GM12892 (cell line): ENCODE data around the gene KCNIP4.

ENCODE experiments used
- DNase-seq: peaks from one replicate; pipeline ENCODE4 v3.0.0; 2011; ENCODE audit not compliant: insufficient read length
- FAIRE-seq: peaks from 2 replicates; lab custom pipeline; 2011; peaks lifted over from hg19 to GRCh38; lab: Jason Lieb, UNC
- POLR2A ChIP-seq: IDR thresholded peaks from 2 replicates; pipeline ENCODE4 v1.6.1; 2011; ENCODE audit warnings: low read depth, low read length, control low read depth
- POLR2AphosphoS5 ChIP-seq: IDR thresholded peaks from 2 replicates; pipeline ENCODE4 v1.6.1; 2011; ENCODE audit warnings: low read depth, low read length, control low read depth
- TAF1 ChIP-seq: IDR thresholded peaks from 2 replicates; pipeline ENCODE4 v1.6.1; 2011; ENCODE audit warnings: low read depth, mild to moderate bottlenecking, control low read depth, low read length, borderline replicate concordance

Gene KCNIP4

GRCh38 chr4:20870436-20870835, 1078.1 kb downstream of the KCNIP4 start:
- FAIRE-seq (no peak), DNase-seq (no peak)
- TF ChIP-seq TAF1 (no peak), POLR2A (no peak), POLR2AphosphoS5 (no peak)

- FAIRE-seq: no peak
- DNase-seq: no peak
- no peak for TF ChIP-seq POLR2AphosphoS5
- no peak for TF ChIP-seq TAF1
Observed at GRCh38 chr4:20868108-20868507, 1080.5 kb downstream of the KCNIP4 start.

DNA sequence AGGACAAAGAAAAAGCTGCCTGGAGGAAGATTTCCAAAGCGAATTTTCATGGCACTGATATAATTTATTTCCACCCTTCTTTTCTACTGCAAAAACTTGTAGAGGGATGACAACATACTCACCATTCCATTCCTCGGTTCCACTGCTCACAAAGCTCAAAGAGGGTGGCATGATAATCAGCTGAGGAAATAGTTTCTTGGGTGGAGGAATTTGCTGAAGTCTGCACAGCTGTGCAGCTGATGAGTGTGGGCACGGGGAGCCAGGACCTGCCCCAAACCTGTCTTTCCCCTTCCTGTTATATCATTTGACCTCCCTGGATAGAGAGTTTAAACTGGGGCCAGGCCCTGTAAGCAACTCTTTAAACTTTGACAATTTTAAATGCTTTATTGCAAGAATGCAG, 1087.7 kb downstream of the KCNIP4 start:
- DNase-seq (no peak), FAIRE-seq (no peak)
- no peak for TF ChIP-seq TAF1
- no peak for TF ChIP-seq POLR2AphosphoS5

DNA sequence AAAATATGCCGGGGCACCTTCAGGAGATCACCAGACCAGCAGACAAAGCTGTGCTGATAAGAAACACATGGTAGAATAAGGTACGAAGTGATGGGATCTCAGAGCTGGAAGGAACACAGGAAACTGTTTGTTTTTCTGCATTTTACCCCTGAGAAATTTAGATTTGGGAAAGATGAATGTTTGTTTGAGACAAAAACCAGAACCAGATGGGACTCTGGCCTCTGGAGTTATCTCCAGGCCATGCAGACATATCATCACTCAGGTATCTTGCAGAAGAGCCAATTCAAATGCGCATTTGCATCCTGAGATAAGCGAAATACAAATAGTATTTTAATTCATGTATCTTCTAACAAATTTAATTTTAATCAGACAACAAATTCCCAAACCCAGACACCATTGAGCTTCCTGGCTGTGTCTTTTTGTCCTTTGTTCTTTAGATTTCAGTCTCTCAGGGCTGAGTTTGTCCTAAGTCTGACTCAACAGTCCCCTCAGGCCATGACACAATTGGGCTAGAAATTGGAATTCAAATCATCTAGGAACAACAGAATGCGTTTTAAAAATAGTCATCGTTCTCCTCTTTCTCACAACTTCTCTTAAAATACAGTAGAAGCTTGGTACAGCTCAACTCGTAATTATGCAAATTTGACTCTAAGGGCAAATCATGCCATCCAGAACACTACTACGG, 1089.3 kb downstream of the KCNIP4 start:
- FAIRE-seq: no peak
- no peak for DNase-seq
- no peak for TF ChIP-seq POLR2AphosphoS5
- no peak for TF ChIP-seq POLR2A
- no peak for TF ChIP-seq TAF1

DNA sequence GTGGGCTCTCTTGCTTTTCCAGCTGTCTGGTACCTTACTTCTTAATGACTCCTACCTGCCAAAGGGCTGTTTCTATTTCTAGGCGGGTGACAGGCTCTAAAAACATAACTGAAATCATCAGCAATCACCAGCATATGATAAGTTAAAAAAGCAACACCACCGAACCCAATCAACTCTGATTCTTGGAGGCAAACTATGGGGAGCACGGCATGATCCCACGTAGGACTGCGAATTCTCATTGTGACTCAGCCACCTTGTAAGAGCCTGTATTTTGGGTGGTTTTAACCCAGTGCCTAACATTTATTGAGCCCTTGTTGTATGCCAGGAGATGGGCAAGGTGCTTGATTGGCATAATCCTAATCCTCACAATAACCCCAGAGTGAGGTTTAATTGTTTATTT, 1091.5 kb downstream of the KCNIP4 start:
- FAIRE-seq (no peak), DNase-seq (no peak)
- TF ChIP-seq POLR2A: no peak
- no peak for TF ChIP-seq POLR2AphosphoS5
- TF ChIP-seq TAF1: no peak

GRCh38 chr4:20847124-20847747, 1101.3 kb downstream of the KCNIP4 start:
- no peak for FAIRE-seq
- no peak for DNase-seq
- TF ChIP-seq TAF1: no peak
- TF ChIP-seq POLR2A: no peak
- no peak for TF ChIP-seq POLR2AphosphoS5

DNA sequence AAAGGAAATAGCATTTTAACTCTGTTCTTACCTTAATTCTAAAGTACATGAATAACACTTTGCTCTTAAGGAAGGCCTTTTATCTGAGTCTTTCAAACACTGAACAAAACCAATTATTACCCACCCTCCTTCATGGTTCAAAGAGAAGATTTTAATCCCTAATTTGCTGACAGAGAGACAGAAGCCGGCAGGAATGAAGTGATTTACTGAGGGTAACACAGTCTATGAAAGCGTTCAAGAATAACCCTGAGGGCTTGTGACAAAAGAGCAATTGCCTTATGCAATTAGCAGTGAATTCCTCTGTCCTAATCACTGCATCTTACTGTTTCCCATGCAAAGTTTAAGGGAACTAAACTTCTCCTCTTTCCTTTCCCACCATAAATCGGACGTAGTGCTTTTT, 1104.3 kb downstream of the KCNIP4 start:
- DNase-seq (no peak), FAIRE-seq (no peak)
- no peak for TF ChIP-seq TAF1
- no peak for TF ChIP-seq POLR2A
- TF ChIP-seq POLR2AphosphoS5: no peak

DNA sequence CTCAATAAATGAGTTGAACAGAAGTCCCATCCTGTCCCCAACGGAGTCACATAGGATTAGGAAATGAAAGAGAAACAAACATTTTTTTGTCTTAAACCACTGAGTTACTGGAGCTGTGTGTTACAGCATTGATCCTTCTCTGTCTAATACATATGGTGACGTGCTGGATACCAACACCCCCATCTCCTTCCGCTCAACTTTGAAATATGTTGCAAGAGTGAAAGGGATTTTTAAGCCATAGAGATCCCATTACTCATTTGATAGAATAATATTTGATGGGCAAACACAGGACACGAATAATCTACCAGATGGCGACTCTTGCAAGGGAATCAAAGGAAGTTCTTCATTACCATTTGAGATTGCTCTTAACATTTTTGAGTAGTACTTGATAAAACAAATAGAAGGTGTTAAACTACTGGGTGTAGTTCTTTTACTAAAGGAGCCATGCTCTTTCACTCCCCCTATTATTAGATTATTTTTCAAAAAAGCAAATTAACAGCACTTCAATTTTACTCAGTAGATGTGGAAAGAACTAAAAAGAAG, 1107.9 kb downstream of the KCNIP4 start:
- TF ChIP-seq TAF1: no peak
- TF ChIP-seq POLR2A: no peak
- TF ChIP-seq POLR2AphosphoS5: no peak
- no peak for DNase-seq

GRCh38 chr4:20839957-20840356, 1108.6 kb downstream of the KCNIP4 start:
- TF ChIP-seq POLR2AphosphoS5 (no peak), POLR2A (no peak), TAF1 (no peak)
- DNase-seq (no peak), FAIRE-seq (no peak)

More for the DNA sequence above, 1107.9 kb downstream of the KCNIP4 start:
- no peak for FAIRE-seq

DNA sequence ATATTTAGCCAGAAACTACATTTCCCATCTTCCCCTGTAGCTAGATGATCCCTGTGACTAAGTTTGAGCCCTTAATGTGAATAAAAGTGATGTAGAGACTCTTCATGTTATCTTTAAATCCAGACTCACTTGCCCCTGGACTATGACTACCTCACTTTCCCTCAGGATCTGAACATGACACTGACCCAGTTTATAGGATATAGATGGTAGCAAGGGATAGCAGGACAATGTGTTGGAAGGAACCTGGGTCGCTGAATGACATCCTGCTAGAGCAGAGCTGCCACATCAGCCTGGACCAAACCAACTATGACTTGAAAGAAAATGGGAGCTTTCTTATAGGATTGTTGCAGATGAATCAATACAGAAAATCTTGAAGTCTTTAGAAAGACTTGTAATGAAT, 1110.1 kb downstream of the KCNIP4 start:
- FAIRE-seq (no peak), DNase-seq (no peak)

GRCh38 chr4:20832826-20833225, 1115.7 kb downstream of the KCNIP4 start:
- FAIRE-seq: no peak
- no peak for DNase-seq
- no peak for TF ChIP-seq POLR2A
- no peak for TF ChIP-seq POLR2AphosphoS5
- TF ChIP-seq TAF1: no peak

More for the DNA sequence above, 1110.1 kb downstream of the KCNIP4 start:
- TF ChIP-seq POLR2A (no peak), POLR2AphosphoS5 (no peak), TAF1 (no peak)

- no peak for FAIRE-seq
- no peak for DNase-seq
- TF ChIP-seq POLR2AphosphoS5 (no peak), POLR2A (no peak), TAF1 (no peak)
Observed at GRCh38 chr4:20831746-20832145, 1116.8 kb downstream of the KCNIP4 start.
